Nephron progenitor cell (in vitro differentiated cells): Measurements from ENCODE around the gene GTF2I.

ENCODE experiments used
- DNase-seq: peaks from one replicate; pipeline ENCODE4 v3.0.0; 2021
- H3K27ac Mint-ChIP-seq: 2 replicates; pipeline ENCODE4 v1.8.0; 2021; ENCODE audit warnings: mild to moderate bottlenecking, moderate library complexity, mixed read lengths
- H3K27me3 Mint-ChIP-seq: 2 replicates; pipeline ENCODE4 v1.8.0; 2021; ENCODE audit warnings: mild to moderate bottlenecking, low read depth, mixed read lengths; ENCODE audit not compliant: poor library complexity
- H3K36me3 Mint-ChIP-seq: 2 replicates; pipeline ENCODE4 v1.8.0; 2021; ENCODE audit warnings: low read depth, mixed read lengths
- H3K4me1 Mint-ChIP-seq: 2 replicates; pipeline ENCODE4 v1.8.0; 2021; ENCODE audit warnings: mixed read lengths
- H3K4me3 Mint-ChIP-seq: 2 replicates; pipeline ENCODE4 v1.8.0; 2021; ENCODE audit warnings: mild to moderate bottlenecking, moderate library complexity, mixed read lengths
- H3K9me3 Mint-ChIP-seq: 2 replicates; pipeline ENCODE4 v1.8.0; 2021; ENCODE audit warnings: mild to moderate bottlenecking, moderate library complexity, mixed read lengths
- CTCF ChIP-seq: fragments of 200-600 bp; sonication (generic); IDR thresholded peaks from 2 replicates; pipeline ENCODE4 v1.5.0; 2021; ENCODE audit warnings: antibody characterized with exemption

Gene GTF2I

GRCh38 chr7:74622228-74622749 is 35.2 kb upstream of the GTF2I start:
- H3K9me3 Mint-ChIP-seq = no peaks in the 10 kb centered on the region
- no peak for TF ChIP-seq CTCF
- no peaks in the 10 kb centered on the region for H3K36me3 Mint-ChIP-seq
- no peak for DNase-seq
- peaks cover 4% of the 10 kb centered on the region for H3K27me3 Mint-ChIP-seq
- peaks cover 37% of the 10 kb centered on the region for H3K4me1 Mint-ChIP-seq
- H3K27ac Mint-ChIP-seq = peak overlapping the region; percentile 16
- H3K4me3 Mint-ChIP-seq = no peak overlapping the region

- H3K27me3 Mint-ChIP-seq = peaks cover 4% of the 10 kb centered on the region
- no peaks in the 10 kb centered on the region for H3K36me3 Mint-ChIP-seq
- H3K4me1 Mint-ChIP-seq = peaks cover 37% of the 10 kb centered on the region
- no peak for DNase-seq
- no peak for TF ChIP-seq CTCF
- no peak overlapping the region for H3K4me3 Mint-ChIP-seq
- H3K9me3 Mint-ChIP-seq = no peaks in the 10 kb centered on the region
- no peak overlapping the region for H3K27ac Mint-ChIP-seq
These were observed 34.4 kb upstream of the GTF2I start for GRCh38 chr7:74623135-74623534.

- no peak overlapping the region for H3K4me3 Mint-ChIP-seq
- no peak overlapping the region for H3K27ac Mint-ChIP-seq
- no peak for TF ChIP-seq CTCF
- H3K36me3 Mint-ChIP-seq = no peaks in the 10 kb centered on the region
- no peaks in the 10 kb centered on the region for H3K9me3 Mint-ChIP-seq
- no peak for DNase-seq
- peaks cover 39% of the 10 kb centered on the region for H3K4me1 Mint-ChIP-seq
- H3K27me3 Mint-ChIP-seq = peaks cover 4% of the 10 kb centered on the region
These were observed 32.1 kb upstream of the GTF2I start for GRCh38 chr7:74625446-74625845.

- Mint-ChIP-seq H3K4me1 (peaks cover 44% of the 10 kb centered on the region), H3K9me3 (no peaks in the 10 kb centered on the region), H3K36me3 (no peaks in the 10 kb centered on the region), H3K27me3 (peaks cover 4% of the 10 kb centered on the region), H3K4me3 (no peak overlapping the region), H3K27ac (peak overlapping the region; percentile 67)
- TF ChIP-seq CTCF = no peak
- no peak for DNase-seq
These were observed 29.7 kb upstream of the GTF2I start for GRCh38 chr7:74627661-74628411.

- Mint-ChIP-seq H3K27ac (no peak overlapping the region), H3K4me3 (no peak overlapping the region), H3K27me3 (peaks cover 6% of the 10 kb centered on the region), H3K36me3 (no peaks in the 10 kb centered on the region), H3K9me3 (no peaks in the 10 kb centered on the region), H3K4me1 (peaks cover 40% of the 10 kb centered on the region)
- TF ChIP-seq CTCF = no peak
- DNase-seq = no peak
These were observed 25.0 kb upstream of the GTF2I start for GRCh38 chr7:74632505-74632904.

- H3K36me3 Mint-ChIP-seq = no peaks in the 10 kb centered on the region
- no peak overlapping the region for H3K27ac Mint-ChIP-seq
- H3K4me3 Mint-ChIP-seq = no peak overlapping the region
- no peaks in the 10 kb centered on the region for H3K9me3 Mint-ChIP-seq
- TF ChIP-seq CTCF = no peak
- DNase-seq = no peak
- peaks cover 6% of the 10 kb centered on the region for H3K27me3 Mint-ChIP-seq
- H3K4me1 Mint-ChIP-seq = peaks cover 30% of the 10 kb centered on the region
These were observed 24.0 kb upstream of the GTF2I start for GRCh38 chr7:74633451-74633921.
